HCT116 (cell line): ENCODE results near the gene EXOSC6. TPM values are rescaled to one million over a fixed set of nuclear protein-coding genes. Genes with fewer than 3 reads are reported as not detected.
"Not testable (repeated sequence)": the region's sequence is repeated elsewhere in the genome, so short reads cannot be mapped to it uniquely, and the experiment has no call there.

Experiments
- ATAC-seq: fragments of 200-7000 bp; cut with Tn5 transposase; 2 replicates; pipeline ENCODE4 v1.9.1; 2020; ENCODE audit warnings: mild to moderate bottlenecking, moderate library complexity
- BruUV-seq: library from RNA; stranded (reverse); fragments of 400-500 nt; replicated peaks from 2 replicates; lab custom pipeline; 2021; lab: Mats Ljungman, UMichigan
- CTCF ChIA-PET: fragments of 300-600 bp; sonication (Branson Sonifier 250); formaldehyde crosslinking; loops from one replicate; lab custom pipeline; 2021; ENCODE audit warnings: antibody characterized with exemption; lab: Charles Lee
- POLR2A ChIA-PET: fragments of 300-600, 350-600 bp; sonication (Branson Sonifier 250); formaldehyde crosslinking; loops from one replicate; lab custom pipeline; 2021; ENCODE audit warnings: antibody characterized with exemption; lab: Charles Lee
- RAD21 ChIA-PET, 2 experiments: fragments of 300-600 bp; sonication (Branson Sonifier 250); formaldehyde crosslinking; loops; one replicate each; lab custom pipeline; 2023; ENCODE audit warnings: low total read pairs in 2 of 2; ENCODE audit not compliant: uncharacterized antibody in 2 of 2, unreplicated experiment in 2 of 2, low non-redundant PET in 1 of 2; lab: Charles Lee
- DNase-seq: peaks from one replicate; pipeline ENCODE4 v3.0.0-alpha.2; 2010; ENCODE audit warnings: low read depth, low spot score
- H2AFZ ChIP-seq: fragments of 200-600 bp; shearing (Covaris generic), sonication (generic); 2 replicates; pipeline ENCODE4 v1.6.1; 2017; ENCODE audit warnings: low read depth, mixed run types, mixed read lengths, antibody characterized with exemption, low read length; ENCODE audit not compliant: poor library complexity, severe bottlenecking
- H3K27ac ChIP-seq: 2 replicates; pipeline ENCODE4 v1.5.1; 2012; ENCODE audit warnings: low read depth, low read length
- H3K27me3 ChIP-seq: fragments of 200-600 bp; sonication (generic); 2 replicates; pipeline ENCODE4 v1.6.1; 2016; ENCODE audit warnings: mixed run types, low read length, mixed read lengths; ENCODE audit not compliant: insufficient read depth
- H3K36me3 ChIP-seq, 2 experiments: fragments of 200-500 bp in 1 of 2; fragments of 200-600 bp in 1 of 2; sonication (Bioruptor generic) in 1 of 2; sonication (generic) in 1 of 2; 2 replicates each; pipeline versions ENCODE4 v1.5.1 to v1.6.1; 2014 to 2016; ENCODE audit warnings: low read length in 2 of 2, inconsistent platforms in 1 of 2, mixed read lengths in 1 of 2, mixed run types in 1 of 2; ENCODE audit not compliant: insufficient read depth in 2 of 2, control insufficient read depth in 1 of 2
- H3K4me1 ChIP-seq, 2 experiments: fragments of 200-600 bp in 1 of 2; sonication (generic) in 1 of 2; 2 replicates each; pipeline versions ENCODE4 v1.5.1 to v1.6.1; 2012 to 2017; ENCODE audit warnings: low read length in 2 of 2, inconsistent platforms in 1 of 2, mild to moderate bottlenecking in 1 of 2, mixed read lengths in 1 of 2, mixed run types in 1 of 2, moderate library complexity in 1 of 2; ENCODE audit not compliant: insufficient read depth in 2 of 2, control insufficient read depth in 1 of 2
- H3K4me2 ChIP-seq: fragments of 200-600 bp; sonication (generic); 2 replicates; pipeline ENCODE4 v1.6.1; 2017; ENCODE audit warnings: mixed run types, low read length, mixed read lengths
- H3K4me3 ChIP-seq, 2 experiments: fragments of 200-600 bp in 1 of 2; sonication (generic) in 1 of 2; replicated peaks in 1 of 2; 2 replicates each; pipeline ENCODE4 v1.5.1; 2011 to 2016; ENCODE audit warnings: low read length in 2 of 2, control low read depth in 1 of 2, low read depth in 1 of 2, mild to moderate bottlenecking in 1 of 2, mixed read lengths in 1 of 2, mixed run types in 1 of 2
- H3K79me2 ChIP-seq: fragments of 200-600 bp; sonication (generic); 2 replicates; pipeline ENCODE4 v1.6.1; 2017; ENCODE audit warnings: mild to moderate bottlenecking, mixed run types, low read length, moderate library complexity, mixed read lengths; ENCODE audit not compliant: insufficient read depth
- H3K9ac ChIP-seq: fragments of 200-600 bp; sonication (generic); 2 replicates; pipeline ENCODE4 v1.6.1; 2016; ENCODE audit warnings: low read length, mixed read lengths
- H3K9me2 ChIP-seq: fragments of 200-600 bp; sonication (generic), shearing (Covaris generic); 2 replicates; pipeline ENCODE4 v1.6.1; 2017; ENCODE audit warnings: mixed run types, mild to moderate bottlenecking, moderate library complexity; ENCODE audit not compliant: insufficient read depth
- H3K9me3 ChIP-seq, 2 experiments: fragments of 200-500 bp in 1 of 2; fragments of 200-600 bp in 1 of 2; sonication (Bioruptor generic) in 1 of 2; sonication (generic) in 1 of 2; 2 replicates each; pipeline ENCODE4 v1.6.1; 2014 to 2017; ENCODE audit warnings: low read length in 2 of 2, mixed read lengths in 2 of 2, inconsistent platforms in 1 of 2, low read depth in 1 of 2, mild to moderate bottlenecking in 1 of 2, mixed run types in 1 of 2, moderate library complexity in 1 of 2; ENCODE audit not compliant: control insufficient read depth in 1 of 2, insufficient read depth in 1 of 2
- H4K20me1 ChIP-seq: fragments of 200-600 bp; sonication (generic), shearing (Covaris generic); 2 replicates; pipeline ENCODE4 v1.6.1; 2017; ENCODE audit warnings: mixed run types, mild to moderate bottlenecking, moderate library complexity; ENCODE audit not compliant: insufficient read depth
- intact Hi-C: fragments of 100-400 bp; cut with micrococcal nuclease; formaldehyde crosslinking; loops from 2 replicates; pipeline ENCODE4 v1.10.0; 2022
- total RNA-seq: library from RNA; stranded (reverse); gene quantifications from one replicate; pipeline ENCODE4 v1.2.1, GENCODE V29; 2021; ENCODE audit not compliant: unreplicated experiment

Gene EXOSC6
- total RNA-seq, 1 experiment from 2014 or later: 22.9 TPM

DNA sequence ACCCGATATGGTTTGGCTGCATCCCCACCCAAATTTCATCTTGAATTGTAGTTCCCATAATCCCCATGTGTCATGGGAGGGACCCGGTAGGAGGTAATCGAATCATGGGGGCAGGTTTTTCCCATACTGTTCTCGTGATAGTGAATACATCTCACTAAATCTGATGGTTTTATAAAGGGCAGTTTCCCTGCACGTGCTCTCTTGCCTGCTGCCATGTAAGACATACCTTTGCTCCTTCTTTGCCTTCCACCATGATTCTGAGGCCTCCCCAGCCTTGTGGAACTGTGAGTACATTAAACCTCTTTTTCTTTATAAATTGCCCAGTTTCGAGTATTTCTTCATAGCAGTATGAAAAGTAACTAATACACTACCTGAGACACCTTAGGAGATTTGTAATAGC lies 45.4 kb downstream of the EXOSC6 start:
- H3K4me3 ChIP-seq, H3K4me1 ChIP-seq, ATAC-seq, H3K9ac ChIP-seq, RAD21 ChIA-PET, POLR2A ChIA-PET, H2AFZ ChIP-seq, H3K9me2 ChIP-seq, H3K27ac ChIP-seq, H3K27me3 ChIP-seq, H3K79me2 ChIP-seq, H3K4me2 ChIP-seq, CTCF ChIA-PET, DNase-seq, H3K36me3 ChIP-seq, intact Hi-C loops, H3K9me3 ChIP-seq, BruUV-seq, H4K20me1 ChIP-seq: not testable (repeated sequence)

DNA sequence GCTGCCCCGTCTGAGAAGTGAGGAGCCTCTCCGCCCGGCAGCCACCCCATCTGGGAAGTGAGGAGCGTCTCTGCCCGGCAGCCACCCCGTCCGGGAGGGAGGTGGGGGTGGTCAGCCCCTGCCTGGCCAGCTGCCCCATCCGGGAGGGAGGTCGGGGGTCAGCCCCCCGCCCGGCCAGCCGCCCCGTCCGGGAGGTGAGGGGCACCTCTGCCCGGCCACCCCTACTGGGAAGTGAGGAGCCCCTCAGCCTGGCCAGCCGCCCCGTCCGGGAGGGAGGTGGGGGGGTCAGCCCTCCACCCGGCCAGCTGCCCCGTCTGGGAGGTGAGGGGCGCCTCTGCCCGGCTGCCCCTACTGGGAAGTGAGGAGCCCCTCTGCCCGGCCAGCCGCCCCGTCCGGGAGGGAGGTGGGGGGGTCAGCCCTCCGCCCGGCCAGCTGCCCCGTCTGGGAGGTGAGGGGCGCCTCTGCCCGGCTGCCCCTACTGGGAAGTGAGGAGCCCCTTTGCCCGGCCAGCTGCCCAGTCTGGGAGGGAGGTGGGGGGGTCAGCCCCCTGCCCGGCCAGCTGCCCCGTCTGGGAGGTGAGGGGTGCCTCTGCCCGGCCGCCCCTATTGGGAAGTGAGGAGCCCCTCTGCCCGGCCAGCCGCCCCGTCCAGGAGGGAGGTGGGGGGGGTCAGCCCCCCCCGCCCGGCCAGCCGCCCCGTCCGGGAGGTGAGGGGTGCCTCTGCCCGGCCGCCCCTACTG lies 46.9 kb downstream of the EXOSC6 start:
- DNase-seq, H3K9ac ChIP-seq, H3K27ac ChIP-seq, H3K4me2 ChIP-seq, BruUV-seq, H3K79me2 ChIP-seq, H3K9me2 ChIP-seq, H3K27me3 ChIP-seq, H4K20me1 ChIP-seq, intact Hi-C loops, RAD21 ChIA-PET, H3K4me3 ChIP-seq, H3K4me1 ChIP-seq, H3K36me3 ChIP-seq, H3K9me3 ChIP-seq, H2AFZ ChIP-seq, CTCF ChIA-PET, ATAC-seq, POLR2A ChIA-PET: not testable (repeated sequence)

DNA sequence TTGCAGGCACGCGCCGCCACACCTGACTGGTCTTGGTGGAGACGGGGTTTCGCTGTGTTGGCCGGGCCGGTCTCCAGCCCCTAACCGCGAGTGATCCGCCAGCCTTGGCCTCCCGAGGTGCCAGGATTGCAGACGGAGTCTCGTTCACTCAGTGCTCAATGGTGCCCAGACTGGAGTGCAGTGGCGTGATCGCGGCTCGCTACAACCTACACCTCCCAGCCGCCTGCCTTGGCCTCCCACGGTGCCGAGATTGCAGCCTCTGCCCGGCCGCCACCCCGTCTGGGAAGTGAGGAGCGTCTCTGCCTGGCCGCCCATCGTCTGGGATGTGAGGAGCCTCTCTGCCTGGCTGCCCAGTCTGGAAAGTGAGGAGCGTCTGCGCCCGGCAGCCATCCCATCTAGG lies 47.7 kb downstream of the EXOSC6 start:
- H3K79me2 ChIP-seq, H3K4me3 ChIP-seq, H3K27me3 ChIP-seq, DNase-seq, H3K4me2 ChIP-seq, H2AFZ ChIP-seq, CTCF ChIA-PET, ATAC-seq, BruUV-seq, H3K9ac ChIP-seq, H3K4me1 ChIP-seq, H3K27ac ChIP-seq, H3K36me3 ChIP-seq, H3K9me2 ChIP-seq, H4K20me1 ChIP-seq, H3K9me3 ChIP-seq, POLR2A ChIA-PET, RAD21 ChIA-PET, intact Hi-C loops: not testable (repeated sequence)

DNA sequence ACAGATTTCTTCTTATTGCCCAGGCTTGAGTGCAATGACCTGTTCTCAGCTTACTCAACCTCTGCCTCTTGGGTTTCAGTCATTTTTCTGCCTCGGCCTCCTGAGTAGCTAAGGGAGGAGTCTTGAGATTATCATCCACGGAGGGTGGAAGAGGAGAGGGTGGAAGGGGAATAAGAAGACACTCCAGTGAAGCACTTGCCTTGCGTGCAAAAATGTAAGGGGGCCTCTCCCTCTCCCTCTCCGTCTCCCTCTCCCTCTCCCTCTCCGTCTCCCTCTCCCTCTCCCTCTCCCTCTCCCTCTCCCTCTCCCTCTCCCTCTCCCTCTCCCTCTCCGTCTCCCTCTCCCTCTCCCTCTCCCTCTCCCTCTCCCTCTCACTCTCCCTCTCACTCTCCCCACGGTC lies 48.2 kb downstream of the EXOSC6 start:
- RAD21 ChIA-PET, POLR2A ChIA-PET, H3K4me1 ChIP-seq, H3K27ac ChIP-seq, H3K79me2 ChIP-seq, H3K9me3 ChIP-seq, H3K9ac ChIP-seq, CTCF ChIA-PET, BruUV-seq, H3K4me3 ChIP-seq, H3K4me2 ChIP-seq, ATAC-seq, H3K36me3 ChIP-seq, DNase-seq, H3K9me2 ChIP-seq, H4K20me1 ChIP-seq, H3K27me3 ChIP-seq, intact Hi-C loops, H2AFZ ChIP-seq: not testable (repeated sequence)
